Cardiac muscle cell (in vitro differentiated cells and primary cell): Measurements from ENCODE around the gene KRTAP1-1. TPM values are rescaled to one million over a fixed set of nuclear protein-coding genes. Genes with fewer than 3 reads are reported as not detected.
"Not testable (repeated sequence)": the region's sequence is repeated elsewhere in the genome, so short reads cannot be mapped to it uniquely, and the experiment has no call there.

Experiments used
- DNase-seq, 2 donors: peaks; one replicate each; pipeline versions ENCODE4 v3.0.0 to v3.0.0-alpha.2; 2010 to 2017; ENCODE audit warnings: low read depth in 1 of 2, low spot score in 1 of 2
- H3K27ac ChIP-seq: fragments of 200-600 bp; sonication (generic); 2 replicates; pipeline ENCODE4 v1.5.1; 2016
- H3K27me3 ChIP-seq: fragments of 200-600 bp; sonication (generic); 2 replicates; pipeline ENCODE4 v1.6.0; 2016; ENCODE audit warnings: control low read depth
- H3K36me3 ChIP-seq: fragments of 200-600 bp; sonication (generic); 2 replicates; pipeline ENCODE4 v1.5.1; 2016; ENCODE audit warnings: control low read depth
- H3K4me1 ChIP-seq: fragments of 200-600 bp; sonication (generic); 2 replicates; pipeline ENCODE4 v1.8.1; 2017; ENCODE audit warnings: low read depth, mild to moderate bottlenecking, mixed run types
- H3K4me3 ChIP-seq: fragments of 200-600 bp; sonication (generic); 2 replicates; pipeline ENCODE4 v1.5.1; 2016; ENCODE audit warnings: mild to moderate bottlenecking
- H3K9me3 ChIP-seq: fragments of 200-600 bp; sonication (generic); 2 replicates; pipeline ENCODE4 v1.5.1; 2017; ENCODE audit warnings: low read depth, mild to moderate bottlenecking, control low read depth
- polyA plus RNA-seq: library from polyadenylated mRNA; unstranded; fragments of >200 nt; fragmentation: Nextera tagmentation; extraction: Ambion mirVana; gene quantifications from 2 replicates; pipeline ENCODE4 v1.2.1, GENCODE V29; 2016
- total RNA-seq: library from RNA; depleted of rRNA; stranded (reverse); fragments of >200 nt; gene quantifications from 2 replicates; pipeline ENCODE4 v1.2.3, GENCODE V29; 2016
- TF ChIP-seq, protein P1 (sequence below): IDR thresholded peaks from 2 replicates; pipeline ENCODE4 v1.5.1; 2012; ENCODE audit warnings: low read depth, mild to moderate bottlenecking, low read length

KRTAP1-1 gene
- total RNA-seq (not detected in 2 replicates), polyA plus RNA-seq (not detected in 2 replicates)

DNA sequence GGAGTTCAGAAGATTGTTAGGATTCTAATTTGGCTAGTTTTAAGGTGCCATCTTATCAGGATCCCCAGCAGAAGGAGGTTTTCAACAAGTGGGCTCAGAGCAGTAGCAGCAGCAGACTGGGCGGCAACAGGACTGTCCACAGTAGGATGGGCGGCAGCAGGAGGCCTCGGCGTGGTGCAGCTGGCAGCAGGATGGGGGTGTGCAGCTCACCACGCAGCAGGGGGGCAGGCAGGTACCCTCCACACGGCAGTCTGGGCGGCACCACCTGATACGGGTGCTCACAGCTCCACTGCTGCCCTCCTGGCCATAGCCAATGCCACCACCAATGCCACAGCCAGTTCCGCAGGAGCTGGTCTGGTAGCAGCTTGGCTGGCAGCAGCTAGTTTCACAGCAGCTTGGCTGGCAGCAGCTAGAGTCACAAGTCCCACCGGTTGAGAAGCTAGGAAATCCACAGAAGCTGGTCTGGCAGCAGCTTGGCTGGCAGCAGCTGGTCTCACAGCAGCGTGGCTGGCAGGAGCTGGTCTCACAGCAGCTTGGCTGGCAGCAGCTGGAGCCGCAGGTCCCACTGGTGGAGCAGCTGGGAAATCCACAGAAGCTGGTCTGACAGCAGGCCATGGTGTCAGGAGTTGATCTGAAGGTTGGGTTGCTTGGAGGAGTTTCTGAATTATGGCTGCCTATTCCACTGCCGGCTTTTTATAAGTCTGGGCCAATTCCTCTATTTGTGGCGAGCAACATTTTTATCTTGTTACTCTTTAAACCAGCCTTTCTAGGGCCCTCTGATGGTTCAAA, at the start of gene KRTAP1-1:
Gene KRTAP1-1, minus strand, starts transcription at position 668 of the 789 bp plus-strand sequence. Its CDS starts 53 bp downstream, at position 615.
- not testable (repeated sequence) for DNase-seq, H3K4me1 ChIP-seq, H3K4me3 ChIP-seq

DNA sequence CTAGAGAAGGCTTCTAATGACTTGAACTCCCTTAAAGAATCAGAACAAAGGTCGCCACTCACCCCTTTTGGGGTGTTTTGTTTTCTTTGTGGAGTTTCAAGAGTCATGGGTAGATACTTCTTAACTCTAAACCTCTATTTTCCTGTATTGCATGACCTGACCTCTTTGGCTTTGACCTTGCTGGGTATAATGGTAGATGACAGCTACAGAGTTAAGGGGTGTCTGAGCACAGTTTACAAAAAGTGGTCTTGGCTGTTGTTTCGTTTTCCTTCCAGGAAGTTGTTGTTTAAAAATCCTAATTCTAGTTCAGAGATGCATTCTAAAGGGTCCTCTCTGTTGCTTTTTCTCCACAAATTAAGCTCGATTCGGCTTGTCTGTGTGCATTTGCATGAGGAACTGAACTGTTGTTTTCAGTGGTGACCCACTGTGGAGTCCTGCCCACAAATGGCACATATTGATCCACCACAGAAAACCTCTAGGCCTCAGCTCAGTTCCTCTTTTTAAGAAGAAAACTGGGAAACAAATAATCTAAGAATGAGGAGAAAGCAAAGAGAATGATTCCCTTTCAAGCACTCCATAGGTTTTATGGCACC, 47.6 kb upstream of the KRTAP1-1 start:
- H3K36me3 ChIP-seq, H3K27me3 ChIP-seq, H3K4me3 ChIP-seq, H3K27ac ChIP-seq, H3K4me1 ChIP-seq, H3K9me3 ChIP-seq, DNase-seq: not testable (repeated sequence)

More for the DNA sequence above, at the start of gene KRTAP1-1:
- not testable (repeated sequence) for H3K36me3 ChIP-seq, H3K27me3 ChIP-seq, H3K27ac ChIP-seq, H3K9me3 ChIP-seq

GRCh38 chr17:41084100-41084856, 43.0 kb upstream of the KRTAP1-1 start, which contains the start of gene KRTAP4-7:
Gene KRTAP4-7 (plus strand): TSS chr17:41084150. CDS start chr17:41084207, 57 bp downstream.
- H3K27ac ChIP-seq, H3K4me1 ChIP-seq, DNase-seq, H3K27me3 ChIP-seq, H3K36me3 ChIP-seq, H3K9me3 ChIP-seq, H3K4me3 ChIP-seq: not testable (repeated sequence)

DNA sequence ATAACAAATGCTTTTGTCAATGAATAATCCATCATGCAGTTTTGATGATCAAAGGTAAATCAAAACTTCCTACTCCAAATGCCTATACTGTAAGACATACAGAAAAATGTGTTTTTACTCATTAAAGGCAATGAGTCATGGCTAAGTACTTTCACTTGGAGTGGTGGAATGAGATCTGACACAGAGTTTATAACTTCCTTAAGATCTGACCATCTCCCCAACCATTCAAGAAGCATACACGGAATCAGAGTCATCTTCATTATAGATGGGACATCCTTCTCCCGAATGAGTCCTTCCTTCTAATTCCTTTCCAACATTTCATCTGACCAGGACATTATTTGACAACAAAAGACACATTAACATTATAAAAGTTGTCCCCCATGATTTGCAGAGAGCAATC, 42.2 kb upstream of the KRTAP1-1 start:
- not testable (repeated sequence) for DNase-seq, H3K27ac ChIP-seq, H3K27me3 ChIP-seq, H3K4me1 ChIP-seq, H3K36me3 ChIP-seq, H3K9me3 ChIP-seq, H3K4me3 ChIP-seq

GRCh38 chr17:41082626-41083025, 41.4 kb upstream of the KRTAP1-1 start:
- H3K4me1 ChIP-seq = no peaks in the 10 kb centered on the region
- H3K27me3 ChIP-seq = no peaks in the 10 kb centered on the region
- H3K9me3 ChIP-seq = peaks cover 3% of the 10 kb centered on the region
- TF ChIP-seq, protein P1, sequence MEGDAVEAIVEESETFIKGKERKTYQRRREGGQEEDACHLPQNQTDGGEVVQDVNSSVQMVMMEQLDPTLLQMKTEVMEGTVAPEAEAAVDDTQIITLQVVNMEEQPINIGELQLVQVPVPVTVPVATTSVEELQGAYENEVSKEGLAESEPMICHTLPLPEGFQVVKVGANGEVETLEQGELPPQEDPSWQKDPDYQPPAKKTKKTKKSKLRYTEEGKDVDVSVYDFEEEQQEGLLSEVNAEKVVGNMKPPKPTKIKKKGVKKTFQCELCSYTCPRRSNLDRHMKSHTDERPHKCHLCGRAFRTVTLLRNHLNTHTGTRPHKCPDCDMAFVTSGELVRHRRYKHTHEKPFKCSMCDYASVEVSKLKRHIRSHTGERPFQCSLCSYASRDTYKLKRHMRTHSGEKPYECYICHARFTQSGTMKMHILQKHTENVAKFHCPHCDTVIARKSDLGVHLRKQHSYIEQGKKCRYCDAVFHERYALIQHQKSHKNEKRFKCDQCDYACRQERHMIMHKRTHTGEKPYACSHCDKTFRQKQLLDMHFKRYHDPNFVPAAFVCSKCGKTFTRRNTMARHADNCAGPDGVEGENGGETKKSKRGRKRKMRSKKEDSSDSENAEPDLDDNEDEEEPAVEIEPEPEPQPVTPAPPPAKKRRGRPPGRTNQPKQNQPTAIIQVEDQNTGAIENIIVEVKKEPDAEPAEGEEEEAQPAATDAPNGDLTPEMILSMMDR = no peak
- H3K4me3 ChIP-seq = no peak overlapping the region
- DNase-seq = no peak
- no peak overlapping the region for H3K27ac ChIP-seq
- no peaks in the 10 kb centered on the region for H3K36me3 ChIP-seq

GRCh38 chr17:41076788-41077187, 35.5 kb upstream of the KRTAP1-1 start:
- H3K27ac ChIP-seq = no peak overlapping the region
- DNase-seq = no peak

GRCh38 chr17:41073676-41074075, 32.4 kb upstream of the KRTAP1-1 start:
- Histone ChIP-seq H3K4me3 (no peak overlapping the region), H3K9me3 (peaks cover 3% of the 10 kb centered on the region), H3K4me1 (no peaks in the 10 kb centered on the region), H3K27ac (no peak overlapping the region), H3K36me3 (no peaks in the 10 kb centered on the region), H3K27me3 (peaks cover 3% of the 10 kb centered on the region)
- no peak for DNase-seq
- TF ChIP-seq, protein P1 = no peak

More at GRCh38 chr17:41076788-41077187, 35.5 kb upstream of the KRTAP1-1 start:
- H3K9me3 ChIP-seq = peaks cover 3% of the 10 kb centered on the region
- no peak overlapping the region for H3K4me3 ChIP-seq
- H3K4me1 ChIP-seq = no peaks in the 10 kb centered on the region
- peaks cover 3% of the 10 kb centered on the region for H3K27me3 ChIP-seq
- no peaks in the 10 kb centered on the region for H3K36me3 ChIP-seq
- TF ChIP-seq, protein P1 = no peak
